Bronchial epithelial cell (primary cell): Measurements from ENCODE around the gene PMS2. TPM values are rescaled to one million over a fixed set of nuclear protein-coding genes. Genes with fewer than 3 reads are reported as not detected.
"Not testable (repeated sequence)": the region's sequence is repeated elsewhere in the genome, so short reads cannot be mapped to it uniquely, and the experiment has no call there.

Source experiments
- DNase-seq: peaks from one replicate; pipeline ENCODE4 v3.0.0-alpha.2; 2010; ENCODE audit warnings: low read depth
- FAIRE-seq: peaks from 2 replicates; lab custom pipeline; 2011; peaks lifted over from hg19 to GRCh38; lab: Jason Lieb, UNC
- H3K27me3 ChIP-seq: 2 replicates; pipeline ENCODE4 v1.5.1; 2011; ENCODE audit warnings: low read length; ENCODE audit not compliant: control insufficient read depth, insufficient read depth
- H3K36me3 ChIP-seq: 2 replicates; pipeline ENCODE4 v1.5.1; 2011; ENCODE audit warnings: low read length; ENCODE audit not compliant: control insufficient read depth, insufficient read depth
- H3K4me3 ChIP-seq: 2 replicates; pipeline ENCODE4 v1.5.1; 2011; ENCODE audit warnings: mild to moderate bottlenecking, low read depth, low read length, control low read depth
- total RNA-seq: library from RNA; depleted of rRNA; stranded (reverse); fragments of >200 nt; gene quantifications from 2 replicates; pipeline ENCODE4 v1.2.1, GENCODE V29; 2014

Gene PMS2
- total RNA-seq, 1 donor from 2014 or later, result 22.6 TPM

- peak; percentile 70 for FAIRE-seq
- not testable (repeated sequence) for H3K36me3 ChIP-seq, DNase-seq, H3K4me3 ChIP-seq, H3K27me3 ChIP-seq
Measured at GRCh38 chr7:5926263-5926870, 82.5 kb downstream of the PMS2 start.

- H3K36me3 ChIP-seq, DNase-seq, FAIRE-seq, H3K27me3 ChIP-seq, H3K4me3 ChIP-seq: not testable (repeated sequence)
Measured at GRCh38 chr7:5924630-5925029, 84.2 kb downstream of the PMS2 start.

- not testable (repeated sequence) for H3K36me3 ChIP-seq, H3K4me3 ChIP-seq, DNase-seq, H3K27me3 ChIP-seq, FAIRE-seq
Measured at GRCh38 chr7:5924180-5924579, 84.7 kb downstream of the PMS2 start.

Other genes starting within 250 kb of the PMS2 start
- 16.3 TPM in 2 replicates for gene RNF216, start 227.4 kb downstream of the PMS2 start, total RNA-seq
- not detected in 2 replicates for gene OCM, start 128.3 kb downstream of the PMS2 start, total RNA-seq
- gene CCZ1, start 110.3 kb downstream of the PMS2 start, total RNA-seq, result 42.9 TPM in 2 replicates
- gene RSPH10B, start 38.4 kb downstream of the PMS2 start, total RNA-seq, result 0.90 TPM in 1 of 2 replicates, not detected in the other
- 50.6 and 79.0 TPM in 2 replicates for gene AIMP2, start 223 bp upstream of the PMS2 start, total RNA-seq
- gene ANKRD61, start 22.3 kb upstream of the PMS2 start, total RNA-seq, result 0.26 TPM in 1 of 2 replicates, not detected in the other
- gene EIF2AK1, start 50.1 kb upstream of the PMS2 start, total RNA-seq, result 34.2 and 37.6 TPM in 2 replicates
- gene USP42, start 95.9 kb upstream of the PMS2 start, total RNA-seq, result 2.6 and 2.9 TPM in 2 replicates